Smooth muscle cell (in vitro differentiated cells): ENCODE data around the gene CKLF. TPM values are rescaled to one million over a fixed set of nuclear protein-coding genes. Genes with fewer than 3 reads are reported as not detected.

Experiments used
- DNase-seq: peaks from one replicate; lab custom pipeline; 2025; ENCODE audit not compliant: unreplicated experiment; lab: John Stamatoyannopoulos, UW
- H2AFZ ChIP-seq: fragments of 200-600 bp; sonication (generic); 2 replicates; pipeline ENCODE4 v1.6.0; 2016; ENCODE audit warnings: antibody characterized with exemption, low read depth, mild to moderate bottlenecking
- H3F3A ChIP-seq: fragments of 200-600 bp; sonication (generic); 2 replicates; pipeline ENCODE4 v1.6.0; 2017; ENCODE audit warnings: antibody characterized with exemption, low read depth
- H3K27ac ChIP-seq: fragments of 200-600 bp; sonication (generic); 2 replicates; pipeline ENCODE4 v1.5.1; 2016; ENCODE audit warnings: low read depth, mild to moderate bottlenecking
- H3K27me3 ChIP-seq: fragments of 200-600 bp; sonication (generic); 2 replicates; pipeline ENCODE4 v1.6.1; 2016; ENCODE audit warnings: low read depth, mild to moderate bottlenecking
- H3K36me3 ChIP-seq: fragments of 200-600 bp; sonication (generic); 2 replicates; pipeline ENCODE4 v1.5.1; 2016; ENCODE audit warnings: low read depth
- H3K4me1 ChIP-seq: fragments of 200-600 bp; sonication (generic); 2 replicates; pipeline ENCODE4 v1.5.1; 2016; ENCODE audit warnings: low read depth
- H3K4me2 ChIP-seq: fragments of 200-600 bp; sonication (generic); 2 replicates; pipeline ENCODE4 v1.6.0; 2016; ENCODE audit warnings: mild to moderate bottlenecking
- H3K4me3 ChIP-seq: fragments of 200-600 bp; sonication (generic); 2 replicates; pipeline ENCODE4 v1.5.1; 2016; ENCODE audit warnings: mild to moderate bottlenecking
- H3K79me2 ChIP-seq: fragments of 200-600 bp; sonication (generic); 2 replicates; pipeline ENCODE4 v1.6.0; 2016; ENCODE audit warnings: low read depth, mild to moderate bottlenecking
- H3K9ac ChIP-seq: fragments of 200-600 bp; sonication (generic); 2 replicates; pipeline ENCODE4 v1.6.0; 2016; ENCODE audit warnings: low read depth
- H3K9me3 ChIP-seq: fragments of 200-600 bp; sonication (generic); replicated peaks from 2 replicates; pipeline ENCODE4 v1.5.1; 2016; ENCODE audit warnings: low read depth
- H4K20me1 ChIP-seq: fragments of 200-600 bp; sonication (generic); 2 replicates; pipeline ENCODE4 v1.6.0; 2016; ENCODE audit warnings: low read depth
- CTCF ChIP-seq: fragments of 200-600 bp; sonication (generic); IDR thresholded peaks from 2 replicates; pipeline ENCODE4 v1.5.1; 2017; ENCODE audit warnings: borderline replicate concordance, mild to moderate bottlenecking, antibody characterized with exemption; ENCODE audit not compliant: insufficient read depth, poor library complexity, severe bottlenecking
- WGBS: methylation state at CpG from one replicate; pipeline ENCODE4 v1.1.7; 2016; ENCODE audit warnings: low lambda C conversion rate; 5-methylcytosine and 5-hydroxymethylcytosine counted together
- polyA plus RNA-seq: library from polyadenylated mRNA; unstranded; fragments of >200 nt; fragmentation: Nextera tagmentation; extraction: Ambion mirVana; gene quantifications from 2 replicates; pipeline ENCODE4 v1.2.1, GENCODE V29; 2016
- total RNA-seq: library from RNA; depleted of rRNA; stranded (reverse); fragments of >200 nt; gene quantifications from 2 replicates; pipeline ENCODE4 v1.2.3, GENCODE V29; 2014

The CKLF gene
- total and polyA plus RNA-seq, 2 experiments from 2014 or later, result 61.5 to 78.1 TPM

- H3K79me2 ChIP-seq, result no peaks in the 10 kb centered on the region
- WGBS, result 89% methylated on average over 2 of the region's 2 CpGs
- H2AFZ ChIP-seq, result no peak overlapping the region
- no peaks in the 10 kb centered on the region for H3K9me3 ChIP-seq
- no peak for TF ChIP-seq CTCF
- H3K27me3 ChIP-seq, result no peaks in the 10 kb centered on the region
- H4K20me1 ChIP-seq, result no peaks in the 10 kb centered on the region
- no peak overlapping the region for H3K9ac ChIP-seq
- H3K4me2 ChIP-seq, result no peak overlapping the region
- H3F3A ChIP-seq, result no peaks in the 10 kb centered on the region
- H3K27ac ChIP-seq, result no peak overlapping the region
- DNase-seq, result no peak
- H3K36me3 ChIP-seq, result no peaks in the 10 kb centered on the region
- H3K4me1 ChIP-seq, result no peaks in the 10 kb centered on the region
- no peak overlapping the region for H3K4me3 ChIP-seq
Measured at GRCh38 chr16:66537236-66537635, 15.1 kb upstream of the CKLF start.

GRCh38 chr16:66538910-66539309 lies 13.5 kb upstream of the CKLF start:
- no peak for DNase-seq
- no peak overlapping the region for H3K27ac ChIP-seq
- no peaks in the 10 kb centered on the region for H3K79me2 ChIP-seq
- 79% methylated on average over 5 of the region's 5 CpGs for WGBS
- H3K4me1 ChIP-seq, result no peaks in the 10 kb centered on the region
- TF ChIP-seq CTCF, result no peak
- no peak overlapping the region for H3K4me2 ChIP-seq
- no peaks in the 10 kb centered on the region for H3K9me3 ChIP-seq
- no peak overlapping the region for H2AFZ ChIP-seq
- no peaks in the 10 kb centered on the region for H3K27me3 ChIP-seq
- no peak overlapping the region for H3K9ac ChIP-seq
- H3F3A ChIP-seq, result no peaks in the 10 kb centered on the region
- no peaks in the 10 kb centered on the region for H3K36me3 ChIP-seq
- H3K4me3 ChIP-seq, result no peak overlapping the region
- H4K20me1 ChIP-seq, result no peaks in the 10 kb centered on the region

GRCh38 chr16:66539623-66540469 lies 12.5 kb upstream of the CKLF start:
- H3K36me3 ChIP-seq, result no peaks in the 10 kb centered on the region
- peak overlapping the region; percentile 11 for H3K27ac ChIP-seq
- 90% methylated on average over 3 of the region's 3 CpGs for WGBS
- no peaks in the 10 kb centered on the region for H3K79me2 ChIP-seq
- no peak overlapping the region for H3K4me2 ChIP-seq
- no peak for TF ChIP-seq CTCF
- no peaks in the 10 kb centered on the region for H3K4me1 ChIP-seq
- no peak overlapping the region for H3K9ac ChIP-seq
- H3K9me3 ChIP-seq, result no peaks in the 10 kb centered on the region
- H3K4me3 ChIP-seq, result no peak overlapping the region
- H3K27me3 ChIP-seq, result no peaks in the 10 kb centered on the region
- no peaks in the 10 kb centered on the region for H3F3A ChIP-seq
- H2AFZ ChIP-seq, result no peak overlapping the region
- H4K20me1 ChIP-seq, result no peaks in the 10 kb centered on the region
- DNase-seq, result no peak
